Measurements from ENCODE around the gene PNKP. TPM values are rescaled to one million over a fixed set of nuclear protein-coding genes. Genes with fewer than 3 reads are reported as not detected.

PNKP gene
- total RNA-seq, 2 donors from 2014 or later: 71.1 to 74.5 TPM

- no peaks in the 10 kb centered on the region for H3K27me3 Mint-ChIP-seq (ENCODE audit: low read depth)
- peak; percentile 71 to 74 for DNase-seq
- H3K4me3 Mint-ChIP-seq: peak within 1 kb of the TSS; percentile 81 to 87
- peaks cover 2 to 9% of the 10 kb centered on the region in 2 donors for H3K36me3 Mint-ChIP-seq (ENCODE audit: insufficient read depth in 2 of 2)
- peaks cover 79% of the 10 kb centered on the region for H3K4me1 Mint-ChIP-seq (ENCODE audit: low read depth)
- H3K9me3 Mint-ChIP-seq: no peaks in the 10 kb centered on the region
- peak within 1 kb of the TSS; percentile 80 for H3K27ac Mint-ChIP-seq
- peak; percentile 55 to 63 for ATAC-seq (replicated peaks in 1 of 2)
These were observed 29.7 kb upstream of the PNKP start, which contains the start of gene IL4I1 for GRCh38 chr19:49896863-49897621. TSS of gene IL4I1 (minus strand) at chr19:49896887. CDS start at chr19:49896160, 727 bp downstream.

DNA sequence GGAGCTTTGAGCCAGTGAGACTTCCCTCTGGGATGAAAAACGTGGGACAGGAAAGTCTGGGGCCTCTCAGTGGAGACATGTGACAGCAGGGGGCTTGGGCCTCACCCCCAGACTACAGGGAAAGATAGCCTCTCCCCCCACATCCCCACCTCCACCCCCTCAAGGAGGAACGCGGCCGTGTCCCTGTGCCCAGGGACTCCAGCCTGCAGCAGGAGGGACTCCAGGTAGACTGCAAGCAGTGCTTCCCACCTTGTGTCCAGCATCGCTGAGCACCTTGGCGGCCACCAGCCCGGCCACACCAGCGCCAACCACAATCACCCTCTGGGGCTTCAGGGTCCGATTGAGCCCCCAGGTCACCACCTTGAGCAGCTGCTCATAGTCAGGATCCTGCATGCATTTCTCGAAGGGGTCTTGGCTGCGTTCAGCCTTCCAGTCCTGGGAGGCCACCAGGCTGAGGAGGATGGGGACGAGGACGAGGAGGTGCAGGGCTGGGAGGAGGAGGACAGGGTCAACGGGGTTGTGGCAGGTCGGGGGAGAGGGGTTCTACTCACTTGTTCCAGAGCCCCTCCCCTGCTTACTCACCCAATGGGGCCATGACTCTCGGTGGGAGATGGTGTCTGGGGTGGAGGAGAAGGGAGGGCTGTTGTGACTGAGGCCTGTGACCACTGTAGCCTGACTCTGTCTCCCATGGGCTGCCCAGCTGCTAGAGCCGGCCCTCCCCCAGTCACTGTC, 28.4 kb upstream of the PNKP start:
- peak; percentile 12 to 24 for ATAC-seq (replicated peaks in 1 of 2)
- no peaks in the 10 kb centered on the region for H3K9me3 Mint-ChIP-seq
- DNase-seq: peak; percentile 50 to 57
- peaks cover 81% of the 10 kb centered on the region for H3K4me1 Mint-ChIP-seq (ENCODE audit: low read depth)
- H3K4me3 Mint-ChIP-seq: peak overlapping the region; percentile 81 to 87
- no peaks in the 10 kb centered on the region for H3K27me3 Mint-ChIP-seq (ENCODE audit: low read depth)
- H3K27ac Mint-ChIP-seq: peak overlapping the region; percentile 80
- H3K36me3 Mint-ChIP-seq (ENCODE audit: insufficient read depth in 2 of 2): peaks cover 5 to 9% of the 10 kb centered on the region in 2 donors

GRCh38 chr19:49894879-49895565, 27.6 kb upstream of the PNKP start:
- ATAC-seq (replicated peaks in 1 of 2) (peak; percentile 38 to 57), DNase-seq (peak; percentile 76)
- H3K9me3 Mint-ChIP-seq: no peaks in the 10 kb centered on the region
- H3K4me1 Mint-ChIP-seq (ENCODE audit: low read depth): peaks cover 76% of the 10 kb centered on the region
- H3K36me3 Mint-ChIP-seq (ENCODE audit: insufficient read depth in 2 of 2): peaks cover 5 to 9% of the 10 kb centered on the region in 2 donors
- peak overlapping the region; percentile 90 for H3K27ac Mint-ChIP-seq
- peak overlapping the region; percentile 81 to 87 for H3K4me3 Mint-ChIP-seq
- no peaks in the 10 kb centered on the region for H3K27me3 Mint-ChIP-seq (ENCODE audit: low read depth)

GRCh38 chr19:49894011-49894664, 26.8 kb upstream of the PNKP start:
- peaks cover 77% of the 10 kb centered on the region for H3K4me1 Mint-ChIP-seq (ENCODE audit: low read depth)

DNA sequence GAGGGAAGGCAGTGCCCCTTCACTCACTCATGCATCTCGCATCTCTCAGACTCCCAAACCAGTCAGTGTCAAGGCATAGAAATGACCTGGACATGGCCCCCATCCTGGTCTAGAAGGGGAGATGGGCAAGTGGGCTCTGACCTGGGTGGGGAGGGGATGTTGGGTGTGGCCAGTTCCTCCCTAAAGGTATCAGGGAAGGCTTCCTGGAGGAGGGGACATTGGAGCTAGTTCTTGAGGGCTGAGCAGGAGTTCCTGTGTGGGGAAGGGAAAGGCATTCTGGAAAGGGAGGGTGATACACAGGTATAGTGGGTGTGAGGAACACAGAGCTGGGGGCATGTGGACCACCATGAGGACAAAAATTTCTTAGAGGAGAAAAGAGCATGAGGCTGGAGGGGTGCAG, 25.3 kb upstream of the PNKP start:
- Mint-ChIP-seq H3K27ac (peak overlapping the region; percentile 41), H3K4me3 (peak overlapping the region; percentile 59 to 61)
- ATAC-seq (replicated peaks in 1 of 2): no peak

More at GRCh38 chr19:49894011-49894664, 26.8 kb upstream of the PNKP start:
- Mint-ChIP-seq H3K36me3 (ENCODE audit: insufficient read depth in 2 of 2) (peaks cover 8 to 11% of the 10 kb centered on the region in 2 donors), H3K4me3 (peak overlapping the region; percentile 81 to 87), H3K27me3 (ENCODE audit: low read depth) (no peaks in the 10 kb centered on the region), H3K9me3 (no peaks in the 10 kb centered on the region), H3K27ac (peak overlapping the region; percentile 90)
- peak in 1 of 2 donors; percentile 49 for DNase-seq
- ATAC-seq (replicated peaks in 1 of 2): no peak

GRCh38 chr19:49891393-49891792, 24.0 kb upstream of the PNKP start:
- ATAC-seq (replicated peaks in 1 of 2) (no peak), DNase-seq (no peak)
- H3K4me1 Mint-ChIP-seq (ENCODE audit: low read depth): peaks cover 53% of the 10 kb centered on the region
- peaks cover 13% of the 10 kb centered on the region in 2 donors for H3K36me3 Mint-ChIP-seq (ENCODE audit: insufficient read depth in 2 of 2)
- no peak overlapping the region for H3K27ac Mint-ChIP-seq
- H3K4me3 Mint-ChIP-seq: peak overlapping the region; percentile 33 to 40
- no peaks in the 10 kb centered on the region for H3K27me3 Mint-ChIP-seq (ENCODE audit: low read depth)
- H3K9me3 Mint-ChIP-seq: no peaks in the 10 kb centered on the region

More for the DNA sequence above, 25.3 kb upstream of the PNKP start:
- peaks cover 67% of the 10 kb centered on the region for H3K4me1 Mint-ChIP-seq (ENCODE audit: low read depth)
- H3K27me3 Mint-ChIP-seq (ENCODE audit: low read depth): no peaks in the 10 kb centered on the region
- no peaks in the 10 kb centered on the region for H3K9me3 Mint-ChIP-seq
- H3K36me3 Mint-ChIP-seq (ENCODE audit: insufficient read depth in 2 of 2): peaks cover 13% of the 10 kb centered on the region in 2 donors
- DNase-seq: no peak

DNA sequence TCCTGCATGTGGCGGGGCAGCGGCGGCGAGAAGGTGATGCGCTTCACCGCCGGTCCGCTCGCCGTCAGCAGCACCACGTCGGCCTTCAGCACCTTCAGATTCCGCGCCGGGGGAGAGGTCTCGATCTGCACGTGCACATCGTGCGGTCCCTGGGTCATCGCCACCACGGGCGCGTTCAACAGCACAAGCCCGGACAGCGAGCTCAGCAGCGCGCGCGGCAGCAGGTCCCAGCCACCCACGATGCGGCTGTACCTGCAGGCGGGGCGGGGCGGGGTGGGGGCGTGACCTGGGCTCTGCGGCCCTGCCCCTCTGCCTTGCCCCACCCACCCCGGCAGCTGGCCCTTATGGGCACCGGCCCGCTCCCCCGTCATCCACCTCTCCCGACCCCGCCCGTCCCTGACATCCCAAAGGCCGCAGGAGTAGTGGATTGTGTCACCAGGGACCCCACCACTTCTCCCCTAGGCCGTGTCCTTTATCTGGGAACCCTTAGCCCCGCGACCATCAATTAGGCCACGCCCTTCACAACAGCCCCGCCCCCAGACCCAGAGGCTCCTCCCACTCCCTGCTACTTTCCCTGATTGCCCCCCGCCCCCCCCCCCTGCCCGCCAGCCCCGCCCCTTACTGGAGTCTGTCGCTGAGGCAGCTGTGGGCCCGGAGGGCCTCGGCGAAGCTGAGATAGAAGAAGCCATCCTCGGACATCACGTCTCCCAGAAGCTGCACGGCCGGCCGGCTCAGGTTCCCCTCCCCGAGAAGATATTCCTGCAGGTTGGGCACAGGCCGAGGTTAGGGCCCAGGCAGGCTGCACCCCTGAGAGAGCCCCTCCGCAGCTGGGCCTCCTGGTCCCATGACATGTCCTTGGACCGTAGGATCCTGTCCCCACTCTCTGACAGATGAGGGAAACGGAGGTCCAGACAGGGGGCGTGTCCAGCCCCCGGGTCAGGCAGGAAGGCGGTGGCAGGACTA, 23.3 kb upstream of the PNKP start:
- ATAC-seq (replicated peaks in 1 of 2): peak; percentile 73 to 76
- Mint-ChIP-seq H3K36me3 (ENCODE audit: insufficient read depth in 2 of 2) (peaks cover 13% of the 10 kb centered on the region in 2 donors), H3K4me1 (ENCODE audit: low read depth) (peaks cover 46% of the 10 kb centered on the region), H3K27me3 (ENCODE audit: low read depth) (no peaks in the 10 kb centered on the region), H3K27ac (no peak overlapping the region), H3K4me3 (peak overlapping the region; percentile 80 to 87), H3K9me3 (no peaks in the 10 kb centered on the region)
- peak; percentile 63 to 64 for DNase-seq

DNA sequence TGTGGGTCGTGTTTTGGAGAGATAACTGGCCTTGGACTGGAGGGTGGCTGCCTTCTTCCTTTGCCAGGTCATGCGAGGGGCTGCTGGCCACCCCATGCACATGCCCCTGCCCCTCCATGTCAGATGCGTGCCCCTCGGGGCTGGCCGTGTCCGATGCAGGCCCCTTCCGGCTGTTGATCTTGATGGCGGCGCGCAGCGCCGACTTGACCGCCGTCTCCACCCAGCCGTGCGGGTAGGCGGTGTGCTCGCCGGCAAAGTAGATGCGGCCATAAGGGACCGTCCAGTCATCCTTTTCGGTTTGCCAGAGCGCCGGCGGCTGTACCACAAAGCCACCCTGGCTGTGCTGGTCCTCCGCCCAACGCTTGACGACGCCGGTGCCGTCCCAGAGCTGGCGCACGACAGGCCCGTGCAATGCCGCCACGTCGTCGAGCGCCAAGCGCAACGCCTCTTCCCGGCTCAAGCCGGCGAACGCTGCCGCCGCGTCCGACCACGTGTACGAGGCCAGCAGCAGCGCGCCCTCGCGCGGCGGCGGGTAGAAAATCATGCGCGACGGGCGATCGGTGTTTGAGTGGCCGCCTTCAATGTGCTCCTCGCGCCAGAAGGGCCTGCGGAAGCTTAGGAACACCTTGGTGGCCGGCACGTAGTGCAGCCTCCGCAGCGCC, 22.4 kb upstream of the PNKP start:
- Mint-ChIP-seq H3K36me3 (ENCODE audit: insufficient read depth in 2 of 2) (peaks cover 11 to 15% of the 10 kb centered on the region in 2 donors), H3K9me3 (no peaks in the 10 kb centered on the region), H3K4me1 (ENCODE audit: low read depth) (peaks cover 38% of the 10 kb centered on the region), H3K27ac (no peak overlapping the region), H3K4me3 (peak overlapping the region; percentile 80 to 87), H3K27me3 (ENCODE audit: low read depth) (no peaks in the 10 kb centered on the region)
- ATAC-seq (replicated peaks in 1 of 2): peak; percentile 68 to 70
- peak; percentile 84 to 86 for DNase-seq

GRCh38 chr19:49889038-49889686, 21.8 kb upstream of the PNKP start:
- peaks cover 11 to 15% of the 10 kb centered on the region in 2 donors for H3K36me3 Mint-ChIP-seq (ENCODE audit: insufficient read depth in 2 of 2)

DNA sequence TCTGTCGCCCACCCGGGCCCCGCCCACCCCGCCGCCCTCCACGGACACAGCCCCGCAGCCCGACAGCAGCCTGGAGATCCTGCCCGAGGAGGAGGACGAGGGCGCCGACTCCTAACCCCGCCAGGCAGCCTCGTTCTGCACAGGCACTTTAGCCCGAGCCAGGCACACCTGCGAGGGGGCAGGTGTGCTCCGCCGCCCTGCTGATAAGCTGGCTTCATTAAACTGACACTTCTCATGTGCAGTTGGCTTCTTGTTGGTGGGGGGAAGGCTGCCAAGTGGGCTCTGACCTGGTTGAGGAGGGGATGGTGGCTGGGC, 21.1 kb upstream of the PNKP start:
- no peak overlapping the region for H3K27ac Mint-ChIP-seq
- H3K9me3 Mint-ChIP-seq: no peaks in the 10 kb centered on the region
- H3K27me3 Mint-ChIP-seq (ENCODE audit: low read depth): no peaks in the 10 kb centered on the region
- peaks cover 32% of the 10 kb centered on the region for H3K4me1 Mint-ChIP-seq (ENCODE audit: low read depth)
- H3K4me3 Mint-ChIP-seq: peak overlapping the region; percentile 22 to 49
- peaks cover 11 to 17% of the 10 kb centered on the region in 2 donors for H3K36me3 Mint-ChIP-seq (ENCODE audit: insufficient read depth in 2 of 2)
- ATAC-seq (replicated peaks in 1 of 2) (no peak), DNase-seq (no peak)

More at GRCh38 chr19:49889038-49889686, 21.8 kb upstream of the PNKP start:
- Mint-ChIP-seq H3K4me1 (ENCODE audit: low read depth) (peaks cover 34% of the 10 kb centered on the region), H3K9me3 (no peaks in the 10 kb centered on the region), H3K27ac (no peak overlapping the region), H3K27me3 (ENCODE audit: low read depth) (no peaks in the 10 kb centered on the region), H3K4me3 (peak overlapping the region; percentile 27 to 49)
- DNase-seq (no peak), ATAC-seq (replicated peaks in 1 of 2) (no peak)

Data from activated T-cell treated with anti-CD3 and anti-CD28 coated beads, Interleukin-2, amount 50 U/mL, for 72 hours (primary cell).